UCSD-AML1 (cell line): ENCODE results near the gene CMTM3.
A peak's percentile ranks its signal among the peaks of the same experiment; 100 is the strongest.
"Not testable (repeated sequence)": the region's sequence is repeated elsewhere in the genome, so short reads cannot be mapped to it uniquely, and the experiment has no call there.

Experiments used
- DNase-seq: peaks from one replicate; lab custom pipeline; 2025; ENCODE audit not compliant: unreplicated experiment; lab: John Stamatoyannopoulos, UW

Gene CMTM3

DNA sequence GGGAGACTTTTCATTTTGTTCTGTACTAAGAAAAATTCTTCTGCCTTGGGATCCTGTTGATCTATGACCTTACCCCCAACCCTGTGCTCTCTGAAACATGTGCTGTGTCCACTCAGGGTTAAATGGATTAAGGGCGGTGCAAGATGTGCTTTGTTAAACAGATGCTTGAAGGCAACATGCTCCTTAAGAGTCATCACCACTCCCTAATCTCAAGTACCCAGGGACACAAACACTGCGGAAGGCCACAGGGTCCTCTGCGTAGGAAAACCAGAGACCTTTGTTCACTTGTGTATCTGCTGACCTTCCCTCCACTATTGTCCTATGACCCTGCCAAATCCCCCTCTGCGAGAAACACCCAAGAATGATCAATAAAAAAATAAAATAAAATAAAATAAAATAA, 27.1 kb downstream of the CMTM3 start:
- DNase-seq, result not testable (repeated sequence)

DNA sequence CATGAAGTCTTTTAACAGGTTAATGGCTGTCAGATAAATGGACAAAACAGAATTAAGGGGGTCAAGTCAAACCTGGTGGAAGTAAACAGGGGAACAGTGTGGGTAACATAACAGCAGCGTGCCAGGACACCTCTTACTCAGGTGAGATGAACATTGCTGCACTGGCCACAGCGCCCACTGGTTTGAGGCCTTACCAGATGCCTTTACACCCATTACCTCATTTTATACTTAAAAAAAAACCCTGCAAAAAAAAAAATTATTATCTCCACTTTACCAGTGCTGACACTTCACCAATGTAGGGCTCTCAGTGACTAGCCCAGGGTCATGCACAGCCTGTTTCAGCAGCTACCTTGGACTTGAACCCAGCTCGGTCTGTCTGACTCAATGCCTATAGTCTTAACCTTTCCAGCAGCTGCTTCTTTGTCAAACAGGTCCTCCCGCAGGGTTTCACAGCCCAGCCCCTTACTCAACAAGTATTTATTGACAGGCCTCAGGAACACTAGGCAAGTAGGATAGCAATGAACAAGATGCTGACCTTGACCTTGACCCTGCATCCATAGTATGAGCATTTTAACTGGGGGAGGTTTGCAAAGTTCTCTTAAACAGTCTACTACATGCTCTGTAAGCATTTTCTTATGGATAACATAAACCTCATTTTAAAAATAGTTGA, 30.2 kb downstream of the CMTM3 start:
- DNase-seq, result no peak

DNA sequence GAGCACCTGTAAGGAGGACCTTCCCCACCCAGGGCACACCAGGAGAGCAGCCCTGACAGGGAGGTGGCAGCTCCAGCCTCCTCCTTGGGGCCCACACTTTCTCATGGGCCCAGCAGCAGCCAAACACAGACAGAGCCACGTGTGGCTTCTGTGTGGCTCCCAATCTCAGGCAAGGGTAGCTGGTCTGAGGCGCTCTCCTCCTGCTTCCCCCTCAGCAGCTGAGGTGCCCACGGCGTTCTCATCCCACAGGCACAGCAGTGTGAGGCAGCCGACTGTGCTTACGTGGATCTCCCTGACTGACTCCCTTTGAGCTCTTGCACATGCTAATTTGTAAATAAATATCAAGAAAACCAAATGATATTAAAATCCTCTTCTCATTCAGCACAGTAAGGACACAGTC, 30.9 kb downstream of the CMTM3 start:
- DNase-seq, result no peak

DNA sequence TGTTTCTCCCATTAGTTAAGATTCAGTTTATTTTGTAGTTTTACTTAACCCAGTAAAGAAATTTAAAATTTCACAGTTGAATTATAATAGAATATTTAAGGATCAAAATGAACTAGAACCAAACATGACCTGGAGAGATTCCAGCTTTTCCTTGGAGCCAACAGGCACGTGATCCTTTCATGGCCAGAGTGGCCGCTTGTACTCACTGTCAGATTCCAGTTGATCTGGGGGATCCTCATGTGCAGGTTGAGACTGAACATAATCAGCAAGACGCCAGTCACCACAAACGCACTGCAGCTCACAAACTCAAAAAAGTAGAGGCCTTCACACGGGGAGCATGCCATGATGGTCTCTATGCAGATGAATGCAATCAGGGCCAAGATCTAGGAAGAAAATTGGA, 31.7 kb downstream of the CMTM3 start:
- DNase-seq, result no peak

DNA sequence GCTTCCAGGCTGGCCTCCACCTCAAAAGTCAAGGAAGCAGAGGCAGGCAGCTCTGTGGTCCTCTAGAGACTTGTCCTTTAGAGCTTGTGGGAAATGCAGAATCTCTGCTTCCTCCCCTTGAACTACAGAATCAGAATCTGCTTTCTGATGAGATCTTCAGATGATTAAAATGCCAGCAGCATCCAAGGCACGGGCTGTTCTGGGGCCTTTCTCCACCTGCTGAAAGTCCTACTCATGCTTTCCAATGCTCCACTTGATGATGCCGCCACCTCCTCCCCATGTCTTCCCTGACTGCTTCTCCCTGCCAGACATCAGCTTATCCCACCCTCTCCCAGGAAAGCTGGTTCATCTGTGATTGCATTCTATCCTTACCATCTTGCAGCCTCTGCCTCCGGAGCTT, 33.3 kb downstream of the CMTM3 start:
- DNase-seq, result no peak

DNA sequence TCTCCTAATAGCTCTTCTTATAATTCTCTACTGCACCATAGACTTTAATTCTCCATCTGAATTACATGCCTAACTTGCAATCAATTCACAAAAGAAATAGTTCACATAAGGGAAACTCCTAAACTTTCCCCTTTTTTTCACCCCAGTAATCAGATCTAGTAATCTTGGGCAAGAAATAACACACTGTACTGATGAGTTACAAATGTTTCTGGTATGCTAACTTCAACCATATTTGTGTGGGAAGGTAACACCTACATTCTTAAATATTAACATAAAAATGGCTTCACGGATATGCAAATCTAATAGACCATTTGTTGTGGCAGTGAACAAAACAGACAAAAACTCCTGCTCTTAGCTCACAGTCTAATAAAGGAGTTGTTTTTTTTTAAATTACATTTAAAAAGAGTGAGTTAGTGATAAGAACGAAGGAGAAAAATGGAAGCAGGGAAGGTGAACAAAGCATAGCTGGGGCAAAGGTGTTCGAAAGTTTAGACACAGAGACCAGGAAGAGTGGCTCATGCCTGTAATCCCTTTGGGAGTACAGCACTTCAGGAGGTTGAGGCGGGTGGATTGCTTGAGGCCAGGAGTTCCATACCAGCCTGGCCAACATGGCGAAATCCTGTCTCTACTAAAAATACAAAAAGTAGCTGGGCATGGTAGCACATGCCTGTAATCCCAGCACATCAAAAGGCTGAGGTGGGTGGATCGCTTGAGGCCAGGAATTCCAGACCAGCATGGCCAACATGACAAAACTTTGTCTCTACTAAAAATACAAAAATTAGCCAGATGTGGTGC, 34.8 kb downstream of the CMTM3 start:
- DNase-seq, result no peak

DNA sequence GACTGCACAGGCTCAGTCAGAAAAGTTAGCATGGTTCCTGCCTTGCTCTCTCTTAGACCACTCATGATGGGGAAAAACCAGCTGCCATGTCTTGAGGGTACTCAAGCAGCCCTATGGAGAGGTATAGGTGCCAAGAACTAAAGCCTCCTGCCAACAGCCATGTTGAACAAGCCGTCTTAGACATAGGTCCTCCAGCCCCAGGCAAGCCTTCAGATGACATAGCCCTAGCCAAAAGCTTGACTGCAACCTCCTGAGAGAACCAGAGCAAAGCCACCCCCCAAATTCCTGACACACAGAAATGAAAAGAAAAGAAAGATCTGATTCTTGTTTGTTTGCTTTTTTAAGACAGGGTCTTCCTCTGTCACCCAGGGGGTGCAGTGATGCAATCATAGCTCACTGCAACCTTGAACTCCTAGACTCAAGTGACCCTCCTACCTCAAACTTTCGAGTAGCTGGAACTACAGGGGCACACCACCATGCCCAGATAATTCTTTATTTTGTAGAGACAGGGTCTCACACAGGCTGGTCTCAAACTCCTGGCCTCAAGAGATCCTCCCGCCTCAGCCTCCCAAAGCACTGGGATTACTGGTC, 36.3 kb downstream of the CMTM3 start:
- DNase-seq, result no peak

DNA sequence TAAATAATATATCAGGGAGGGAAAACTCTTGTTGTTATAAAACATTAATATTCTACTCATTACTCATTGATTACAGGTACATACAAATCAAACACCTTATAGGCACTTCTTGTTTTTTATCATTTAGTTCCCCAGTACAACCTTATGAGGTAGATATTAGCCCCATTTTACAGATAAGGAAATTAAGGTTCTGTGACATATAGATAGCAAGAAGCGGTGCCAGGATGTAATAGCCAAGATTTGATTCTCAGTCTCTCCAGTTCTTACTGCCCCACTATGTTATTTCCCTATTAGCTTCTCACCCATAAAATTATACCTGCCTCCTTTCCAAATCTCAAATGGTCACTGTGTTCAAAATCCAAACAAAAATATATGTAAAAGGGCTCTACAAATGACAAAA, 36.9 kb downstream of the CMTM3 start:
- DNase-seq, result no peak

DNA sequence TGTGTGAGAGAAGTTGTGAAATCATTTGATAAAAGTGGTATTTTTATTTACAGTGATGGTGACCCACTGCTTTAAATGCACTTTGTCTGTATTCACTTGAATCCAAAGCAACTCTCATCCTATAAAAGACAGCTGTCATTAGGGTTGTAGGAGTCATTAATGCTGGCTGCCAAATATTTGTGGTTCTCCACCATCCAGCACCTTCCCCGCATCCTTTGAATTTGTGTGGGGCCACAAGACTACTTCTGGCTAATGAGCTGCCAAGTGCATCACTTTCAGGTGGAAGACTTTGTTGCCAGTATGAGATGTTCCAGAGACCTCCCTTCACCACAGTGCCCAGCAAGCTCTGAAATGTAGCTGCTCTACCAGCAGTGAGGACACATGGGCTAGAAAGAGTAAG, 43.4 kb downstream of the CMTM3 start:
- DNase-seq, result no peak

DNA sequence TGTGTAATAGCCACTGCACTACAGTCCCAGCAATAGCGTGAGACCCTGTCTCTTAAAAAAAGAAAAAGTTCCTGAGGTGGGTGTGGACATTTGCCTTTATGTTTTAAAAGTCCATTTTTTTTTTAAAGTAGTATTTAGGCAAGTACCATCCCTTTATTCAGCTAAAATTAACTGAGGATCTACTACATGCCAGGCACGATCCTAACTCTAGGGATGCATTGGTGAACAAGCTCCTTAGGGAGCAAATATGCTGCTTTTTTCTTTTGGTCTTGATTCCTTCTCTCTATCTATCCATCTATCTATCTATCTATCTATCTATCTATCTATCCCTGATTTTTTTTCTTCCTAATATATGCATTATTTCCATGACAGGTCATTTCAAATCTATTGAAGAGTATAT, 44.7 kb downstream of the CMTM3 start:
- DNase-seq, result no peak

DNA sequence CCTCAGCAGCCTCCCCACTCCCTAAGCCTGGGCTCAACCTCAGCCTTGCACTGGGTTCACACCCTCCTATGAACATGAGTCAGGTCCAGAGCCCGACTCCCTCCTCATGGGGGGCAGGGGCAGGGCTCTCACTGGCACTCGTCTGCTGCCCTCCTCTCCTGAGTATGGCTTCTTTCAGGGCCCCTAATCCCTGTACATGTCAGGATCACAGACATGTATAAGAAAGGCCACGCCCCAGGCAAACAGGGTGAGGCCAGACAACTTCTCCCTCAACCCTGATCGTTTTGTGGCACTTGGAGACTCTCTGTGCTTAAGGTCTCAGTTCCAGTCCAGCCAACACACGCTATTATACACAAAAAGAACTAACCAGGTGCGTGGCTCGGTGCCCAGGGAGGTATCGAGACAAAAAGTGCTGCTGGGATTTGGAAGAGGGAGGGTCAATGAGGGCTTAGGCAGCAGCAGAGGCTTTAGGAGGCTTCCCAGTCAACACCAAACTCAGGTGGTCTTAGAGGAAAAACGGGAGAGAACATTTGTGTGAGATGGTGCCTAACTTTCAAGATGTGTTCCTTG, 45.2 kb downstream of the CMTM3 start:
- no peak for DNase-seq

DNA sequence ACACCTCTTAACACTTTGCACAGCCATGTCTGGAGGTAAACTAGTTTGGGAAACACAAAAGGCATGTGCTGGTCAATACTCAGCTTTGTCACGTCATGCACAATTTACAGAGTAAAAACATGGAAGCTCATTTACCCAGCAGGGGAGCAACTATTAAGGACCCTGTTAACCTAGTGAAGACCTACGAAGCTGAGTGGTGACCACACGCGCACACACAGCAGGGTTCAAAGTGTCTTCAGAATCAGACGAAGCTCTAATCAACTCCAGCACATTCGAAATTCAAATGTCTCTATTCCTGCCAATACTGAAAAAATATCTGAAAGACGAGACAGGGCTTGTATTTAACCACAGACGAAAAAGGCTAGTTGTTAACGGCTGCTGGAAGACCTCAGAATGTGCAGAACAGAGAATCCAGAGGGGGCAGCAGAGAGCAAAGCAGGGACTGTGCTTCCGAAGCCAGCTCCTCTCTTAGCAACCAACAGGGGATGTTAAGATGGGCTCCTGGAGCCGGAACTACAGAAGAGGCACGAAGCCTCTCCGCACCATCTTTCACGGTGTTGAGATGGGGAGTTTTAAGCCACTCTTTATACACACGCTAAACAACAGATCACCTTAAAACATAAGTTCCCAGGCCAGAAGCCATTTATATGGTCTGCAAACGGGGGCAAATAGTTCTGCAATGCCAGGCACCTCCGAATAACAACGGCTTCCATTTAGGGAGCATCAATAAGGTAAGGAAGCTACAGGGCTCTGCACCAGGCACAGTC, 46.4 kb downstream of the CMTM3 start:
- DNase-seq, result peak; percentile 63

DNA sequence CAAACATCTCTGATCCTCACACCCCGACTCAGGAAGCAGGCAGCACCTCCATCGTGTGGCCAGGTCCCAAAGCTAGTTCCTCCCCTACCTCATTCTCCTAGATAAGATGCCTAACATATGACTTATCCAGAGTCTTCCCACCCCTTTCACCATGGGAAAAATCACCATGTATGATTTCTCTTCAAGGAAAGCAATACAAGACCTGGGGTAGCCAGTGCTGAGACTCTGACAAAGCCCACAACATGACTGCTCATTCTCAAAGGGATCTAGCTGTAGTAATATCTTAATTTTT, 46.9 kb downstream of the CMTM3 start:
- no peak for DNase-seq

DNA sequence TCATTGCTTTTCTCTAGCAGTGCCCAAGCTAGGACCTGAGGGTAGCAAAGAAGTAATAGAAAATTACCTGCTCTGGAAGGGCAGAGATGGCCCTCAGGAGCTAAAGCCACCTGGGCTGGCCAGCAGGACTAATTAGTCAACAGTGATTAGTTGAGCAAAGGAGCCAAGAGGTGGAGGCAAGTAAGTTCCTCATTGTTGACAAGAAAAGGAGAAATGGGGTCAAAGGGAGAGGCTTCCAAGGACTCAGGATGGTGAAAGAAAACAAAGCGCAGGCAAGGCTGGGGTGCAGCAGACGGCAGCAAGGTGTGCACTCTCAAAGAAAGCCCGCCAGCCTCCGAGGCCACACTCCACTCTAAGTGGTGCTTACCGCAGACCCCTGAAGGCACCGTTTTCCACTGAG, 47.5 kb downstream of the CMTM3 start:
- DNase-seq, result no peak

DNA sequence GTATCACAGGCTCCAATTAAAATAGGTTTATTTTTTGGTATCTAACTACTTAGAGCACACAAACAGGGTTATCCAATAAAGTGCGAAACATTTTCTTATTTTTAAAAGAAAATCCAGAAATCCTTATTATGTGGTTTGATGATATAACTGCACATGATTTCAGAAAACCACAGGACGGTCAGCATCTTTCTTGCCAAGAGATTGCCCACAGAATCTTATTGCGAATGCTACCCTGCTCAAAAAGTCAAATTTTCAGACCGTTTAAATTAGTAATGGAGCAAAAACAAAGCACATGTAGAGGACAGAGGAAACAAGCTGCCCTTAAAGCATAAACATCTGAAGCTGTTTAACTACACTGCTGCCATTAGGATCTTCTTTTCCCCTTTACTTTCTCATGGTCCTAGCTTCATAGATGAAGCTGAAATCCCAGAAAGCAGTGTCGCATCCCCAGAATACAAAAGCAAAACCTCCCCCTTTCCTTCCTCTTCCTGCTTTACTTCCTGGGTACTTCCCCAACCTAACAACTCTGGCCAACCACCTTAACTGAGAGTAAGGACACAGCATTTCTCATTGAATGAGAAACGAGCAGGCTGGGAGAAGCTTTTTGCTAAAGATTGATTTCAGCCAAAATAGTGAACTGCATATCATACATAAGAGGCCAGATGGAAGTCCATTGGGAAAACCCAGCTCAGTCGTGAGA, 48.3 kb downstream of the CMTM3 start:
- no peak for DNase-seq

DNA sequence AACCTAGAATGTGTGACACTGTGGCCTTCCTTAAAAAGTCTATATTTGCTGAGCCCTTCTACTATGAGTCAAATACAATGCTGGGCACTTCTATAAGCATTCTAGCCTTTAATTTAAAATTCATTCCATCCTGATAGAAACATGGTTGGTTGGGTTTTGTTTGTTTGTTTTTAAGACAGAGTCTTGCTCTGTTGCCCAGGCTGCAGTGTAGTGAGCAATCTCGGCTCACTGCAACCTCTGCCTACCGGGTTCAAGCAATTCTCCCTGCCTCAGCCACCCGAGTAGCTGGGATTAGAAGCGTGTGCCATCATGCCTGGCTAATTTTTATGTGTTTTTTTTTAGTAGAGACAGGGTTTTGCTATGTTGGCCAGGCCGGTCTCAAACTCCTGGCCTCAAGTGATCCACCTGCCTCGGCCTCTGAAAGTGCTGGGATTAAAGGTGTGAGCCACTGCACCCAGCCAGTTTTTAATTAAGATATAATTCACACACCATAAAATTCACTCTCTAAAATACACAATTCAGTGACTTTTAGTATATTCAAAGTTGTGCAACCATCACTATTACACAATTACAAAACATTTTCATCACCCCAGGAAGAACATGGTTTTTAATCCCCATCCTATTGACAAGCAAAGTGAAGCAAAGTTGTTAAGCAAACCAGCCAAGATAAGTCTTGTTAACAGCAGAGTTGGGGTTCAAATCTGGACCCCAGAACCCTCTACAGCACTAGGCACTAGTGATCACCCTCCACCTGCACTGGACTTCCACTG, 49.3 kb downstream of the CMTM3 start:
- no peak for DNase-seq

DNA sequence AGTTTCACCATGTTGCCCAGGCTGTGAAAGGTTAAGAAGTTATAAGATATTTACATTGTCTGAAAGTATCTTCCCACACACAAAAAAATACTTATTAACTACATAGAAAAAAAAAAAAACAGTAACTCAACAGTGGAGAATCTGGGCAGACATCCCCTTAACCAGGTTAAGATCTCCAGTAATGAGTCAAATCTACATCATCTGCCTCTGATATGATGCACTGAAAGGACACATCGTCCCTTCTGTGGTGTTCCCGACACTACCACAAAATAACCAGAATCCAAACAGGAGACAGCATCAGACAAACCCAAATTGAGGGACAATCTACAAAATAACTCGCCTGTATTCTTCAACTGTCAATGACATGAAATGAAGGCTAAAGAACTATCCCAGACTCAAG, 52.0 kb downstream of the CMTM3 start:
- no peak for DNase-seq

DNA sequence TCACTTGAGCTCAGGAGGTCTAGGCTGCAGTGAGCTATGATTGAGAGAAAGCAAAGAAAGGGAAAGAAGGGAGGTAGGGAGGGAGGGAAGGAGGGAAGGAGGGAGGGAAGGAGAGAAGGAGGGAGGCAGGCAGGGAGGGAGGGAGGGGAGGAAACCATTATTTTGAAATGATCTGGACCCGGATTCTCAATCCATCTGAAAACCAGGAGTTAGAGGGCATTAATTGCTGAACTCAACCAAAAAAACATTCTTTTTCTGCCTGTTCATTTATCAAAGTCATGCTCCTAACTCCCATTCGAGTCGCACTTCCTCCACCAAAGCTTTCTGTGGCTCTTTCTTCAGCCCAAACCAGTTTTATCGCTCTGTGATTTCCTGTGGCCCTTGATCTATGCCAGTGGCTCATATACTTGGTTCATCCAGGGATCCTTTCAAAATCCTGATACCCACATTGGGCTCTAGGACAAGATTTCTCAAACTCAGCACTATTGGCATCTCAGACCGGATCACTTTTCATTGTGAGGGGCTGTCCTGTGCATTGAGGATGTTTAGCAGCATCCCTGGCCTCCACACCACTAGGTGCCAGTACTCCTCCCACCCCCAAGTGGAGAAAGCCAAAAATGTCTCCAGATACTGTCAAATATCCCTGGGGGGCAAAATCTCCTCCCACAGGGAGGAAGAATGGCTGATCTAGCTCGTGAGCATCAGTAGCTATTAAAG, 53.8 kb downstream of the CMTM3 start:
- DNase-seq, result no peak

DNA sequence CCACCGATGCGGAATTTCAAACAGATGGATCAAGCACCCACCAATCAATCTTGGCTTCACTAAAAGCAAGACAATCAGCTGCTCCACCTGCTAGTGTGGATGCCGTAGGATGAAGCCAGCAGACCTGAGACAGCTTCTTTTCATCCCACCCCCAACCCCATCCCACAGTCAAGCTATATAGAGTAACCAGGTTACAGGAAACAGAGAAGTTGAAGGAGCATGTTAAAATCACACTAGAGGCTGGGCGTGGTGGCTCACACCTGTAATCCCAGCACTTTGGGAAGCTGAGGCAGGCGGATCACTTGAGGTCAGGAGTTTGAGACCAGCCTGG, 54.3 kb downstream of the CMTM3 start:
- no peak for DNase-seq
